ENCODE data around the gene ZNF883.

DNA sequence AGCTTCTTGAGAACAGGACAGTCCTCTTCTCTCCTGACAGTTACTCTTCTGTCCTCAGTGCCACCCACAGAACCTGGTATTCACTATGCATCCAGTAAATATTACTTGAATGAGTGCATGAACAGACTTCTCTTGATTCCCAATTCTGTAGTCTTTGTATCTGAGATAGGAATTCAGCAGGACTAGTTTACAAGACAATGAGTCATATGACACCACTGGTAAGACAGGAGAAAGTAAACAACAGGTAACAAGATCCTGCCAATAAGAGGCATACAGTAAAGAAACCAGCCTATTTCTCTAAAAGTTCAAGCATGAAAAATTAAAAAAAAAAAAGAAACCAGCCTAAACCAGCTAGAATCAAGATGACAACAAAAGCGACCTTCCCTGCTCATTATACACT is 6.2 kb downstream of the ZNF883 start:
- TF ChIP-seq POLR2A (IDR thresholded peaks at IDR 0.05) (no peak), EP300 (IDR thresholded peaks at IDR 0.05) (no peak)
- TF ChIP-seq, protein P1, sequence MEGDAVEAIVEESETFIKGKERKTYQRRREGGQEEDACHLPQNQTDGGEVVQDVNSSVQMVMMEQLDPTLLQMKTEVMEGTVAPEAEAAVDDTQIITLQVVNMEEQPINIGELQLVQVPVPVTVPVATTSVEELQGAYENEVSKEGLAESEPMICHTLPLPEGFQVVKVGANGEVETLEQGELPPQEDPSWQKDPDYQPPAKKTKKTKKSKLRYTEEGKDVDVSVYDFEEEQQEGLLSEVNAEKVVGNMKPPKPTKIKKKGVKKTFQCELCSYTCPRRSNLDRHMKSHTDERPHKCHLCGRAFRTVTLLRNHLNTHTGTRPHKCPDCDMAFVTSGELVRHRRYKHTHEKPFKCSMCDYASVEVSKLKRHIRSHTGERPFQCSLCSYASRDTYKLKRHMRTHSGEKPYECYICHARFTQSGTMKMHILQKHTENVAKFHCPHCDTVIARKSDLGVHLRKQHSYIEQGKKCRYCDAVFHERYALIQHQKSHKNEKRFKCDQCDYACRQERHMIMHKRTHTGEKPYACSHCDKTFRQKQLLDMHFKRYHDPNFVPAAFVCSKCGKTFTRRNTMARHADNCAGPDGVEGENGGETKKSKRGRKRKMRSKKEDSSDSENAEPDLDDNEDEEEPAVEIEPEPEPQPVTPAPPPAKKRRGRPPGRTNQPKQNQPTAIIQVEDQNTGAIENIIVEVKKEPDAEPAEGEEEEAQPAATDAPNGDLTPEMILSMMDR (IDR thresholded peaks at IDR 0.05): no peak
